HG02943 (cell line): Measurements from ENCODE around the gene MRPL4.
A peak's percentile ranks its signal among the peaks of the same experiment; 100 is the strongest.

Experiments
- ATAC-seq: cut with Tn5 transposase; IDR thresholded peaks from one replicate; pipeline ENCODE4 v1.9.1; 2021; ENCODE audit warnings: mild to moderate bottlenecking, low read depth, moderate library complexity; ENCODE audit not compliant: unreplicated experiment

The MRPL4 gene

GRCh38 chr19:10285393-10285792, 33.4 kb downstream of the MRPL4 start:
- ATAC-seq: no peak

DNA sequence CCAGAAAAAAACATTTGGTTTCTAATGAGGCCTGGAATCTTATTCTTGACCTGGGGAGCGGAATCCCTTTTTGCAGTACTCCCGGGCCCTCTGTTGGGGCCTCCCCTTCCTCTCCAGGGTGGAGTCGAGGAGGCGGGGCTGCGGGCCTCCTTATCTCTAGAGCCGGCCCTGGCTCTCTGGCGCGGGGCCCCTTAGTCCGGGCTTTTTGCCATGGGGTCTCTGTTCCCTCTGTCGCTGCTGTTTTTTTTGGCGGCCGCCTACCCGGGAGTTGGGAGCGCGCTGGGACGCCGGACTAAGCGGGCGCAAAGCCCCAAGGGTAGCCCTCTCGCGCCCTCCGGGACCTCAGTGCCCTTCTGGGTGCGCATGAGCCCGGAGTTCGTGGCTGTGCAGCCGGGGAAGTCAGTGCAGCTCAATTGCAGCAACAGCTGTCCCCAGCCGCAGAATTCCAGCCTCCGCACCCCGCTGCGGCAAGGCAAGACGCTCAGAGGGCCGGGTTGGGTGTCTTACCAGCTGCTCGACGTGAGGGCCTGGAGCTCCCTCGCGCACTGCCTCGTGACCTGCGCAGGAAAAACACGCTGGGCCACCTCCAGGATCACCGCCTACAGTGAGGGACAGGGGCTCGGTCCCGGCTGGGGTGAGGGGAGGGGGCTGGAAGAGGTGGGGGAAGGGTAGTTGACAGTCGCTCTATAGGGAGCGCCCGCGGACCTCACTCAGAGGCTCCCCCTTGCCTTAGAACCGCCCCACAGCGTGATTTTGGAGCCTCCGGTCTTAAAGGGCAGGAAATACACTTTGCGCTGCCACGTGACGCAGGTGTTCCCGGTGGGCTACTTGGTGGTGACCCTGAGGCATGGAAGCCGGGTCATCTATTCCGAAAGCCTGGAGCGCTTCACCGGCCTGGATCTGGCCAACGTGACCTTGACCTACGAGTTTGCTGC, 35.1 kb downstream of the MRPL4 start, which contains the start of gene ICAM4:
Gene ICAM4 (plus strand): TSS at position 153 of the 935 bp plus-strand sequence. CDS start 58 bp downstream, at position 211.
- no peak for ATAC-seq

DNA sequence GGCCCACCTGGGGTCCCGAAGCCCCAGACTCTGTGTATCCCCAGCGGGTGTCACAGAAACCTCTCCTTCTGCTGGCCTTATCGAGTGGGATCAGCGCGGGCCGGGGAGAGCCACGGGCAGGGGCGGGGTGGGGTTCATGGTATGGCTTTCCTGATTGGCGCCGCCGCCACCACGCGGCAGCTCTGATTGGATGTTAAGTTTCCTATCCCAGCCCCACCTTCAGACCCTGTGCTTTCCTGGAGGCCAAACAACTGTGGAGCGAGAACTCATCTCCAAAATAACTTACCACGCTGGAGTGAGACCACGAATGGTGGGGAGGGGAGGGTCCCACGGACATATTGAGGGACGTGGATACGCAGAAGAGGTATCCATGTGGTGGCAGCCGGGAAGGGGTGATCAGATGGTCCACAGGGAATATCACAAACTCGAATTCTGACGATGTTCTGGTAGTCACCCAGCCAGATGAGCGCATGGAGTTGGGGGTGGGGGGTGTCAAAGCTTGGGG, 36.7 kb downstream of the MRPL4 start:
- ATAC-seq: no peak

GRCh38 chr19:10289167-10289835, 37.3 kb downstream of the MRPL4 start:
- no peak for ATAC-seq

GRCh38 chr19:10289836-10290356, 37.9 kb downstream of the MRPL4 start, which contains the start of gene ICAM5:
Gene ICAM5, plus strand, starts transcription at chr19:10289952. Its CDS starts 92 bp downstream, at chr19:10290044.
- ATAC-seq: no peak

GRCh38 chr19:10290357-10290875, 38.4 kb downstream of the MRPL4 start:
- ATAC-seq: no peak

- ATAC-seq: no peak
These were observed 39.0 kb downstream of the MRPL4 start for GRCh38 chr19:10290876-10291553.

DNA sequence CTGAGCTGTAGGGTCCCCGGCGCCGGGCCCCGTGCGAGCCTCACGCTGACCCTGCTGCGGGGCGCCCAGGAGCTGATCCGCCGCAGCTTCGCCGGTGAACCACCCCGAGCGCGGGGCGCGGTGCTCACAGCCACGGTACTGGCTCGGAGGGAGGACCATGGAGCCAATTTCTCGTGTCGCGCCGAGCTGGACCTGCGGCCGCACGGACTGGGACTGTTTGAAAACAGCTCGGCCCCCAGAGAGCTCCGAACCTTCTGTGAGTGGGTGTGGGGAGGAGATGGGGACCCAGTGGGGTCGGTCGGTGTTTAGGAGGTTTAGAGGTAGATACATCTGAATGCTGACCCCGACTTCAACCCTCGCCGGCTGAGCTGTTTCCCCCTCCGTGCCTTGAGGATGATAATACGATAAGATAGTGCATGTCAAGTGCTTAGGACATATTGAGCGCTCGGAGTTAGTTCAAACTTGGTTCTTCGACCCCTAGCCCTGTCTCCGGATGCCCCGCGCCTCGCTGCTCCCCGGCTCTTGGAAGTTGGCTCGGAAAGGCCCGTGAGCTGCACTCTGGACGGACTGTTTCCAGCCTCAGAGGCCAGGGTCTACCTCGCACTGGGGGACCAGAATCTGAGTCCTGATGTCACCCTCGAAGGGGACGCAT, 39.7 kb downstream of the MRPL4 start:
- no peak for ATAC-seq

DNA sequence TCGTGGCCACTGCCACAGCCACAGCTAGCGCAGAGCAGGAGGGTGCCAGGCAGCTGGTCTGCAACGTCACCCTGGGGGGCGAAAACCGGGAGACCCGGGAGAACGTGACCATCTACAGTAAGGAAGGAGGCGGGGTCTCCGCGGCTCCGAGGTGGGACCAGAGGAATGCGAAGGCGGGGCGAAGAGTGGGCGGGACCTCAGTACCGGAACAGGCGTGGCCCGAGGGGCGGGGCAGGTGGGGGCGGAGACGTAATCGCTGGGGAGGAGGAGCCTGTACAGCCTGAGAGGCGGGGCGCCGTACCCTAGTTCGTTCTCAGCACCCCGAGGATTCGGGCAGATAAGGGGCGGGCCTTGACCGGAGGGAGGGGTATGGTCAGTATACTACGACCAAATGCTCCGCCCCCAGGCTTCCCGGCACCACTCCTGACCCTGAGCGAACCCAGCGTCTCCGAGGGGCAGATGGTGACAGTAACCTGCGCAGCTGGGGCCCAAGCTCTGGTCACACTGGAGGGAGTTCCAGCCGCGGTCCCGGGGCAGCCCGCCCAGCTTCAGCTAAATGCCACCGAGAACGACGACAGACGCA, 40.3 kb downstream of the MRPL4 start:
- ATAC-seq: peak; percentile 43

- ATAC-seq: no peak
These were observed 41.0 kb downstream of the MRPL4 start for GRCh38 chr19:10292789-10293636.

DNA sequence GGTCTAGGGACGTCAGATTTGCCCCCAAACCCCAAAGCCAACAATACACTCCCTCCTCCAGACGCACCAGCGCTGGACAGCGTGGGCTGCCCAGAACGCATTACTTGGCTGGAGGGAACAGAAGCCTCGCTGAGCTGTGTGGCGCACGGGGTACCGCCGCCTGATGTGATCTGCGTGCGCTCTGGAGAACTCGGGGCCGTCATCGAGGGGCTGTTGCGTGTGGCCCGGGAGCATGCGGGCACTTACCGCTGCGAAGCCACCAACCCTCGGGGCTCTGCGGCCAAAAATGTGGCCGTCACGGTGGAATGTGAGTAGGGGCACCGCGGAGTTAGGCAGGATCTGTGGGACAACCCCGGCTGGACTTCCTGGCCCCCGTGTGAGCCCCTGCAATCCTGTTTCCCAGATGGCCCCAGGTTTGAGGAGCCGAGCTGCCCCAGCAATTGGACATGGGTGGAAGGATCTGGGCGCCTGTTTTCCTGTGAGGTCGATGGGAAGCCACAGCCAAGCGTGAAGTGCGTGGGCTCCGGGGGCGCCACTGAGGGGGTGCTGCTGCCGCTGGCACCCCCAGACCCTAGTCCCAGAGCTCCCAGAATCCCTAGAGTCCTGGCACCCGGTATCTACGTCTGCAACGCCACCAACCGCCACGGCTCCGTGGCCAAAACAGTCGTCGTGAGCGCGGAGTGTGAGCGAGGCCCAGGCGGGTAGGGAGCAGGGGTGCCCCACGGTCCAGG, 41.8 kb downstream of the MRPL4 start:
- no peak for ATAC-seq

DNA sequence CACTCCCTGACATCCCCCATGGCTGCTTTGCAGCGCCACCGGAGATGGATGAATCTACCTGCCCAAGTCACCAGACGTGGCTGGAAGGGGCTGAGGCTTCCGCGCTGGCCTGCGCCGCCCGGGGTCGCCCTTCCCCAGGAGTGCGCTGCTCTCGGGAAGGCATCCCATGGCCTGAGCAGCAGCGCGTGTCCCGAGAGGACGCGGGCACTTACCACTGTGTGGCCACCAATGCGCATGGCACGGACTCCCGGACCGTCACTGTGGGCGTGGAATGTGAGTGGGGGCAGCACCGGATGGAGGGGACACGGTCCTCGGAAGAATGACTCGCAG, 42.3 kb downstream of the MRPL4 start:
- no peak for ATAC-seq

- no peak for ATAC-seq
These were observed 43.4 kb downstream of the MRPL4 start for GRCh38 chr19:10295305-10295846.

GRCh38 chr19:10295847-10296591, 44.0 kb downstream of the MRPL4 start:
- no peak for ATAC-seq

DNA sequence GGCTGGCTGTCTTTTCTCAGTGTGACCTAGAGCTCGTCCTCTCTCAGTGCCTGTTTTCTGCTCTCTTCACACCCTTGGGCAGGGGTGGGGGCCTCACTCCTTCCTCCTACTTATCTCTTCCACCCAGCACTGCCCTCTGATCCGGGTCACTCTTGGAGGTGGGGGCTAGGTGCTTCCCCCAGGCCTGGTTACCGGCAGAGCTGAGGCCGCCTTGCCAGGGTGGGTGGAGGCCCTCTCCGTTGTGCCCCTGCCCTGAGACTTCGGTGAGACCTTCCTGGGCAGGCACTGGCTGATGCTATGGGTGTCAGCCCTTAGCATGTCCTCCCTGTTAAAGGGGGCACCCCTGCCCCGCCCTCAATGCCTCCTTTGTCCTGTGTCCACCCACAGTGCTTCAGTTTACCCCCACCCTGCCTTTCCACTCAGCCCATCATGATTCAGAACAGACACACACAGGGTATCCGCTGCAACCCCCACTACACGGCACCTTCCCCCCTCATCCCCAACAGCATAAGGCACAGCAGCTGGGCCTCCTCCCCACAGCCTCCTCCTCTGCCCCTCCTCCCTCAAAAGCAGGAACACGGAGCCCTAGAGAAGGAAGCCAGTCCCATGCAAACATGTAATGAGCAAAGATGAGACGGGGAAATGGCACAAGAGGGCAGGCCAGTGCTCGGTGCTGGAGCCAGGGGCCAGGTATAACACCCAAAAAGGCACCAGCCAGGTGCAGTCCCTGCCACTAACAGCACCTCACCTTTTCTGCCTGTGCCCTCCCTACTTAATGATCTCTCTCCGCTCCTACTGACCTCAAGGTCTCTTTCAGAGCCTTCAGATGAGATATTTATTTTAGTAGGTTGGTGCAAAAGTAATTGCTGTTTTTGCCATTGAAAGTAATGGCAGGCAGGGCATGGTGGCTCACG, 47.8 kb downstream of the MRPL4 start:
- no peak for ATAC-seq
